SIG-M5 treated with dmso at 0.1 percent for 504 hours (cell line): ENCODE measurements around the gene RBM38.
A peak's percentile ranks its signal among the peaks of the same experiment; 100 is the strongest.
"Not testable (repeated sequence)": the region's sequence is repeated elsewhere in the genome, so short reads cannot be mapped to it uniquely, and the experiment has no call there.

Experiments
- DNase-seq: peaks from one replicate; lab custom pipeline; 2025; ENCODE audit not compliant: unreplicated experiment; lab: John Stamatoyannopoulos, UW

The RBM38 gene

DNA sequence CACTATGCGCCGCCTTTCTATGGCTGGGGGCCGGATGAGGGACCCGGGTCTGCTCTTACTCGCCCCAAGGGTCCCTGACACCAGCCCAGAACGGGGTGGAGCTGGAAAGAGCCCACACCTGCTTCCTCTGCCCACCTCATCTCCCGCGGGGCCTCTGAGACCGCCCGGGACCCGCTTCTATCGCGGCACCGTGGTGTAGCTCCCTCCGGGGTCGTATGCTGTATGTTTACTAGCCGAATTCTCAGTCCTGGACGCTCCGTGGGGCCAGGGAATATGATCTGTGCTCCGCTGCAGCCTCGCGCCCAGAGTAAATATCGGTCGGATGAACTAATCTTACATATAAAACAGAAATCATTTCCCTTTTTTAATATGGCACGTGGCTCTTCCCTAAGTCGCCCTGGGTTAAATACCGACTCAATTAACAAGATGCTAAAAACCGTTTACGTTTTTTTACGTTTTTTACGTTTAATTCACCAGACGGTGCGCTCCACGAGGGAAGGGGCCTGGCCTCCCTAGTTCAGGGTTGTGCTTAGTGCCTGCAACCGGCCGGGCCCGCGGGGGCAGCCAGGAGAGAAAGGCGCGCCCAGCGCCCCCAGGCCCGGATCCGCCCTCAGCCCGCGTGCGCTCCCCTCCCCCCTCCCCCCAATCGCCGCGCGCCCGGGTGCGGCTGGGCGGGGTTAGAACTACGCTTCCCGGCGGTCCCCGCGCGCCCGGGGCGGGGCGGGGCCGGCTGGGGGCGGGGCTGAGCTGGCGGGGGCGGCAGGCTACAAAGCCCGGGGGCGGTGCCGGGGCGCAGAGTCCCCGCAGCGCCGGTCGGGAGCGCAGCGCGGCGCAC lies at the start of gene RBM38:
Gene RBM38, plus strand, starts transcription at position 793 of the 835 bp plus-strand sequence. CDS start 186 bp downstream, outside the sequence.
- peak; percentile 73 for DNase-seq

DNA sequence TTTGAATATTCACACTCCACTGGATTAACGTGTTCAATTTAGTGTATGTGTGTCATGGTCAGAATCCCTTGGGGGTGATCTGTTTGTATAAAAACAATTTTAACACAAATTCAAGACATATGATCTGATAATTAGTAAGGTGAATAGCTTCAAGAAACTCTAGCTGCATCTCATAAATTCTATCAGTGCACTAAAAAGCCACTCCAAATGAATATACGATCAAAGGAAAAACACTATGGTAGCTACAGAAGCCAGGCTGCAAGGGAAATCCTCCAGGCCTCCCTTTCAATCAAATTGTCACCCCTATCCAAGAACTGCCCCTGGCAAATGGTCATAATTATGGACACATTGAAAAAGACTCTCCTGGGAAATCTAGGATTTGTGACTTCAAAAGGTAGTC lies 49.5 kb upstream of the RBM38 start:
- DNase-seq = no peak

- DNase-seq = no peak
These were observed 48.4 kb upstream of the RBM38 start for GRCh38 chr20:57342829-57343228.

- DNase-seq = peak; percentile 76
These were observed 44.7 kb upstream of the RBM38 start for GRCh38 chr20:57346477-57346876.

GRCh38 chr20:57347393-57347792 lies 43.8 kb upstream of the RBM38 start:
- DNase-seq = no peak

DNA sequence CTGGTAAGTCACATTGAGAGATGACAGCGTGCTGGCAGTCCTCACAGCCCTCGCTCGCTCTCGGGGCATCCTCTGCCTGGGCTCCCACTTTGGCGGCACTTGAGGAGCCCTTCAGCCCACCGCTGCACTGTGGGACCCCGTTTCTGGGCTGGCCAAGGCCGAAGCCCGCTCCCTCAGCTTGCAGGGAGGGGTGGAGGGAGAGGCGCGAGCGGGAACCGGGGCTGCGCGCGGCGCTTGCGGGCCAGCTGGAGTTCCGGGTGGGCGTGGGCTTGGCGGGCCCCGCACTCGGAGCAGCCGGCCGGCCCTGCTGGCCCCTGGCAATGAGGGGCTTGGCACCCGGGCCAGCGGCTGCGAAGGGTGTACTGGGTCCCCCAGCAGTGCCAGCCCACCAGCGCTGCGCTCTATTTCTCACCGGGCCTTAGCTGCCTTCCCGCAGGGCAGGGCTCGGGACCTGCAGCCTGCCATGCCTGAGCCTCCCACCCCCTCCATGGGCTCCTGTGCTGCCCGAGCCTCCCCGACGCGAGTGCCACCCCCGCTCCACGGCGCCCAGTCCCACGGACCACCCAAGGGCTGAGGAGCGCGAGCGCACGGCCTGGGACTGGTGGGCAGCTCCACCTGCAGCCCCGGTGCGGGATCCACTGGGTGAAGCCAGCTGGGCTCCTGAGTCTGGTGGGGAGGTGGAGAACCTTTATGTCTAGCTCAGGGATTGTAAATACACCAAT lies 42.8 kb upstream of the RBM38 start:
- DNase-seq = not testable (repeated sequence)

GRCh38 chr20:57348922-57349574 lies 42.1 kb upstream of the RBM38 start:
- not testable (repeated sequence) for DNase-seq

GRCh38 chr20:57350081-57350710 lies 41.0 kb upstream of the RBM38 start:
- DNase-seq = no peak

- DNase-seq = not testable (repeated sequence)
These were observed 40.5 kb upstream of the RBM38 start for GRCh38 chr20:57350726-57351041.

- DNase-seq = peak; percentile 98
These were observed 40.0 kb upstream of the RBM38 start, which contains the start of gene RAE1 for GRCh38 chr20:57351042-57351783. Gene RAE1, plus strand, starts transcription at chr20:57351255. Its CDS starts 2,784 bp downstream, at chr20:57354039.

DNA sequence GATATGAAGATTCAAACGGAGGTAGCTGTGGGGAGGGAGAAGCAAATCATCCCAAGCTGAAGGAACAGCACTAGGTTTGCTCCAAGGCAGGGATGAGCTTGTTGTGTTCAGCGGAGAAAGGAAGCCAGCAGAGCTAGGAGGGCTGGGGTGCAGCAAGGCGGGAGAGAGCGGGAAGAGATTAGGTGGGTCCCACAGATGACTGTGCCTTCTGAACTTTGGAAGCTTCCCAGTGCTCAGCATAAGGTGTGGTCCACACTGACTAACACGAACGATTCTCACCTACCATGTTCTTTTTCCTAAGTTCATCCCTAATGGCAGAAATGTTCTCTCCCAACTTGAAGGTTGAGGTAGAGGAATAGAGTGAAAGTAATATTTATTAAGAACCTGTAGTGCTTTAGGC lies 38.9 kb upstream of the RBM38 start:
- no peak for DNase-seq

DNA sequence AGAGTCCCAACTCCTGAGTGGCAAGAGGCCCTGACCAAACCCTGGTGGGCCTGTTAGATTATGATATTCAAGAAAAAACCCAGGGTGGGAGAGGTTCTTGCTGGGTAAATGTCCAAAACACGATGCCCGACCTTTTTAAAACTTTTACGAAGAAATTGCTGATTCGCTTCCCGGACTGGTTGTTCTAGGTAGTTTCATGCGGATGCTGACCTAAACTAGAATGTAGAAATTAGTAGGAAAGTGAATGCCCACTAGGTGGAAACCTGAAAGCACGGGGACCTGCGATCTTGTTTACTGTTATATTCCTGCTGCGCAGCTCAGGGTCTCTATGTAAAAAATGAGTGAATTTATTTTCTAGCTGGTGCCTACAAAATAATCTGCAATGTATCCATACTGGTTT lies 37.8 kb upstream of the RBM38 start:
- no peak for DNase-seq

DNA sequence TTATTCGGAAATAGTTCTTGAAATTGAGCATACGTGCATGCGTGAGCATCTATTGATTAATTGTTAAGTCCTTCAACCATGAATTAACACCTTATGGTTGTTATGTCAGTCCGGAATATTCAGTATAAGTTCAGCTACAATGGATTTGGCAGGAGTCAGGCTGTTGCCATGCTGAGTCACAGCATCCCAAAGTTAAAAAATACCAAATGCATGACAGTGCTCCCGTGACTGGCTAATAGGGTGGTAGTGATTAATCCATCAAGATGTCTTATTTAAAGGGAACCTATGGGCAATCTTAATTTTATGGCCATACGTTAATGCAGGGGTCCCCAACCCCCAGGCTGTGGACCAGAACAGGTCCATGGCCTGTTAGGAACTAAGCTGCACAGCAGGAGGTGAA lies 29.7 kb upstream of the RBM38 start:
- DNase-seq = no peak

- no peak for DNase-seq
These were observed 26.7 kb upstream of the RBM38 start for GRCh38 chr20:57364451-57364850.

GRCh38 chr20:57369596-57369995 lies 21.6 kb upstream of the RBM38 start:
- peak; percentile 45 for DNase-seq

DNA sequence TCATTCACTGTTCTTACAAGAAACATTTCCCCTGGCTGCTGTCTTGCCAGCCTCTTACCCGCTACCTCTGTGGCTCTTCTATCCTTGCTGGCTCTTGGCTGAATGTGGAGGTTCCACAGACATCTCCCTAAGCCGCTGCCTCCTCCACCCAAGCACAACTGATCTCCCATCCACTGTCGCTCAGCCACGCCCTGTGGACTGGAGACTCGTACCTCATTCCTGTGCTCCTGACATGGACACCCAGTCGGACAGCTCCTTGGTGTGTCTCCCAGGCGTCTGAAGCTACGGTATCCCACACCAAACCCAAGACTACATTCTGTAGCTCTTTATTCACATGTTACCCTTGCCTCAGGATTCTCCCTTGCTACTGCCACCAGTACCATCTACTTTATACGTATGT lies 20.9 kb upstream of the RBM38 start:
- no peak for DNase-seq

DNA sequence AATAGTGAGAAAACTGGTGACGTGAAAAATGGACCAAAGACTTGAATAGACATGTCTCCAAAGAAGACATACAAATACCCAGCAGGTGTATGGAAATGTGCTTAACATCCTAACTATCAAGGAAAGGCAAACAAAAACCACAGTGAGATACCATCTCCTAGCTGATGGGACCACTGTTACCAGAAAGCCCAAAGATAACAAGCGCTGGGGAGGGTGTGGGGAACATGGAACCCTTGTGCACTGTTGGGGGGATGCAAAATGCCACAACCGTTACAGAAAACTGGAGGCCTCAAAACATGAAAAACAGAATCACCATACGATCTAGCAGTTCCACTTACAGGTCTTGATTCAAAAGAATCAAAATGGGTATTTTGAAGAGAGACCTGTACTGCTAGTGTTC lies 19.8 kb upstream of the RBM38 start:
- no peak for DNase-seq

DNA sequence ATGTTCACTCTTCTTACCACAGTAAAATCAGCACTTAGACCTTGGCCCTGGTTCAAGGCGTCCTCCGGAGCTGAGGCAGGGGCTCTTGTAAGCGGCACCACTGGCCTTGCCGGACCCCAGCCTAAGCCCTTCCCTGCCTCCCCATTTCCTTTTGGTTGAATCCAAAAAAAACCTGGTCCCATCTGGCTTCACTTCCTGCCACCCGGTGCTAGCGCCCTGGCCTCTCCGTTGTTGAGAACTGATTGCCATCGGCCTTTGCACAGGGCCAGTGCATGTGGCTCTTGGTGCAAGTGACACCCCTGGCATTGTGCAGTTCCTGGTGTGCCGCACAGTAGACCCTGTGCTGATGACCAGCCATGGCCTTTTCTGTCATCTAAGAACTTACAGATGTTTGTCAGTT lies 19.0 kb upstream of the RBM38 start:
- DNase-seq = no peak

- DNase-seq = no peak
These were observed 18.4 kb upstream of the RBM38 start for GRCh38 chr20:57372581-57373350.

DNA sequence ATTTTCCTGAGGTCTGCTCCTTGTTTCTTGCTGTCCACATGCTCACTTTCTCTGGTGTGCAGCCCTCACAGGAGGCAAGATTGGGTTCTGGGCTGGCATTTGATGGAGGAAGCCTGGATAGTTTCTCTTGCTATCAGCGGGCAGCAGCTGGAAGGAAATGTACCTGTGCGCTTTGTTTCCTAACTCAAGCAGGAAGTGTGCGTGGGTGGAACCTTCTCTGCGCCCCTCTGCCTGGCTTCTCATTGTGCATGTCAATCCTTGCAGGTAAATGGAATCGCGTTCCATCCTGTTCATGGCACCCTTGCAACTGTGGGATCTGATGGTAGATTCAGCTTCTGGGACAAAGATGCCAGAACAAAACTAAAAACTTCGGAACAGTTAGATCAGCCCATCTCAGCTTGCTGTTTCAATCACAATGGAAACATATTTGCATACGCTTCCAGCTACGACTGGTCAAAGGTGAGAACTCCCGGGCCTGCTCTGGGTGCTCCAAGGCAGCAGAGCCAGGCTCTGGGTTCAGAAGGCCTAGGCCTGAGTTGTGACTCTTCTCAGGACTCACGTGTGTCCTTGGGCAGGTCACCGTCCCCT lies 16.8 kb upstream of the RBM38 start:
- DNase-seq = no peak
